ENCODE results near the gene ZSCAN10.

DNA sequence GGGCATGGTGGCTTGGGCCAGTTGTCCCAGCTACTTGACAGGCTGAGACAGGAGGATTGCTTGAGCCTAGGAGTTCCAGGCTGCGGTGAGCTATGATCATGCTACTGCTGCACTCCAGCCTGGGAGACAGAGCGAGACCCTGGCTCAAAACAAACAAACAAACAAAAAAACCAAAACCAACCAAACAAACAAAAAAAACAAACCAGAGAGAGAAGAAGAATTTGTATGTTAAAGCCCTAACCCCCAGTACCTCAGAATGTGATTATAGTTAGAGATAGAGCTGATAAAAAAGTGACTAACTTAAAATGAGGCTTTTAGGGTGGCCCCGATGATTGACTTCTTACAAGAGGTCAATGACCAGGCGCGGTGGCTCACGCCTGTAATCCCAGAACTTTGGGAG lies 54.4 kb downstream of the ZSCAN10 start:
- TF ChIP-seq CTCF (conservative IDR thresholded peaks at IDR 0.05; ENCODE audit: low read length) (no peak), EZH2phosphoT487 (IDR thresholded peaks at IDR 0.05; ENCODE audit: borderline replicate concordance) (no peak)

Data from Loucy (cell line).